ENCODE results near the gene MFNG. TPM values are rescaled to one million over a fixed set of nuclear protein-coding genes. Genes with fewer than 3 reads are reported as not detected.

Gene MFNG
- total RNA-seq, 4 donors from 2014 or later: 12.4 to 47.0 (median 26.5) TPM

GRCh38 chr22:37526376-37526775 is 40.2 kb upstream of the MFNG start:
- TF ChIP-seq POLR2A (IDR thresholded peaks at IDR 0.05) (no peak), CTCF (IDR thresholded peaks at IDR 0.05) (no peak)
- DNase-seq: no peak
- Histone ChIP-seq H3K27ac (no peak overlapping the region), H3K9me3 (no peaks in the 10 kb centered on the region), H3K27me3 (no peaks in the 10 kb centered on the region), H3K4me3 (no peak overlapping the region), H3K36me3 (no peaks in the 10 kb centered on the region), H3K4me1 (peaks cover 0 to 26% (median 4%) of the 10 kb centered on the region in 4 donors)

- H3K9me3 ChIP-seq: no peaks in the 10 kb centered on the region
- H3K27ac ChIP-seq: no peak overlapping the region
- H3K36me3 ChIP-seq: no peaks in the 10 kb centered on the region
- TF ChIP-seq CTCF (IDR thresholded peaks at IDR 0.05): no peak
- no peak for TF ChIP-seq POLR2A (IDR thresholded peaks at IDR 0.05)
- peak in 1 of 3 donors; percentile 44 for DNase-seq
- H3K27me3 ChIP-seq: no peaks in the 10 kb centered on the region
- peaks cover 0 to 31% (median 6%) of the 10 kb centered on the region in 4 donors for H3K4me1 ChIP-seq
- H3K4me3 ChIP-seq: no peak overlapping the region
Measured at GRCh38 chr22:37525746-37526350, 39.7 kb upstream of the MFNG start.

- H3K9me3 ChIP-seq: no peaks in the 10 kb centered on the region
- no peak overlapping the region for H3K27ac ChIP-seq
- no peaks in the 10 kb centered on the region for H3K27me3 ChIP-seq
- H3K4me3 ChIP-seq: no peak overlapping the region
- TF ChIP-seq CTCF (IDR thresholded peaks at IDR 0.05) (no peak), POLR2A (IDR thresholded peaks at IDR 0.05) (no peak)
- peak in 2 of 3 donors; percentile 50 to 66 for DNase-seq
- no peaks in the 10 kb centered on the region for H3K36me3 ChIP-seq
- H3K4me1 ChIP-seq: peaks cover 0 to 35% (median 8%) of the 10 kb centered on the region in 4 donors
Measured at GRCh38 chr22:37525073-37525745, 39.0 kb upstream of the MFNG start.

GRCh38 chr22:37522482-37522881 is 36.3 kb upstream of the MFNG start:
- TF ChIP-seq CTCF (IDR thresholded peaks at IDR 0.05) (peak in 1 of 6 experiments; percentile 2), POLR2A (IDR thresholded peaks at IDR 0.05) (no peak)

GRCh38 chr22:37521236-37521739 is 35.1 kb upstream of the MFNG start:
- Histone ChIP-seq H3K9me3 (no peaks in the 10 kb centered on the region), H3K36me3 (peaks cover 0 to under 1% (median 0%) of the 10 kb centered on the region in 3 donors), H3K27me3 (no peaks in the 10 kb centered on the region), H3K4me1 (peaks cover 0 to 34% (median 10%) of the 10 kb centered on the region in 4 donors), H3K4me3 (no peak overlapping the region), H3K27ac (peak overlapping the region in 3 of 4 donors; percentile 12 to 85 (median 65))
- peak in 1 of 2 donors; percentile 25 for TF ChIP-seq POLR2A (IDR thresholded peaks at IDR 0.05)
- TF ChIP-seq CTCF (IDR thresholded peaks at IDR 0.05): no peak
- DNase-seq: peak in 2 of 3 donors; percentile 77 to 81

More at GRCh38 chr22:37522482-37522881, 36.3 kb upstream of the MFNG start:
- Histone ChIP-seq H3K9me3 (no peaks in the 10 kb centered on the region), H3K4me1 (peaks cover 0 to 34% (median 10%) of the 10 kb centered on the region in 4 donors), H3K4me3 (no peak overlapping the region), H3K27me3 (no peaks in the 10 kb centered on the region), H3K36me3 (no peaks in the 10 kb centered on the region), H3K27ac (no peak overlapping the region)
- DNase-seq: no peak
